GM18498 (cell line): ENCODE measurements around the gene PDP2.

Experiments used
- ATAC-seq: cut with Tn5 transposase; IDR thresholded peaks from one replicate; pipeline ENCODE4 v1.9.1; 2021; ENCODE audit warnings: mild to moderate bottlenecking, moderate library complexity; ENCODE audit not compliant: unreplicated experiment

Gene PDP2

GRCh38 chr16:66903544-66904427, 23.5 kb downstream of the PDP2 start:
- no peak for ATAC-seq

GRCh38 chr16:66904428-66904845, 24.1 kb downstream of the PDP2 start:
- ATAC-seq: no peak

- ATAC-seq: no peak
Measured at GRCh38 chr16:66904846-66905632, 24.7 kb downstream of the PDP2 start.

GRCh38 chr16:66905633-66906539, 25.6 kb downstream of the PDP2 start:
- no peak for ATAC-seq

- ATAC-seq: no peak
Measured at GRCh38 chr16:66906916-66907836, 26.9 kb downstream of the PDP2 start.

GRCh38 chr16:66908116-66908515, 27.8 kb downstream of the PDP2 start:
- no peak for ATAC-seq

GRCh38 chr16:66908762-66909559, 28.6 kb downstream of the PDP2 start:
- no peak for ATAC-seq

GRCh38 chr16:66910175-66910940, 30.0 kb downstream of the PDP2 start:
- ATAC-seq: no peak

GRCh38 chr16:66911112-66911511, 30.8 kb downstream of the PDP2 start:
- ATAC-seq: no peak

- no peak for ATAC-seq
Measured at GRCh38 chr16:66911801-66912200, 31.5 kb downstream of the PDP2 start.

- ATAC-seq: no peak
Measured at GRCh38 chr16:66913081-66913480, 32.8 kb downstream of the PDP2 start.

- ATAC-seq: no peak
Measured at GRCh38 chr16:66913711-66914110, 33.4 kb downstream of the PDP2 start.

GRCh38 chr16:66914541-66914940, 34.2 kb downstream of the PDP2 start:
- no peak for ATAC-seq

GRCh38 chr16:66915041-66915440, 34.7 kb downstream of the PDP2 start:
- no peak for ATAC-seq

- ATAC-seq: no peak
Measured at GRCh38 chr16:66916518-66916917, 36.2 kb downstream of the PDP2 start.

- no peak for ATAC-seq
Measured at GRCh38 chr16:66917741-66918140, 37.4 kb downstream of the PDP2 start.

GRCh38 chr16:66918355-66918754, 38.0 kb downstream of the PDP2 start:
- ATAC-seq: no peak

GRCh38 chr16:66918803-66919568, 38.7 kb downstream of the PDP2 start, which contains the start of gene CDH16:
Gene CDH16, minus strand, starts transcription at chr16:66918885. Its CDS starts 820 bp downstream, at chr16:66918065.
- ATAC-seq: no peak
